NCI-H82 treated with DMSO at 0.1 percent for 48 hours (cell line): ENCODE results near the gene TREX2.
"Not testable (repeated sequence)": the region's sequence is repeated elsewhere in the genome, so short reads cannot be mapped to it uniquely, and the experiment has no call there.

Experiments
- DNase-seq: peaks from one replicate; lab custom pipeline; 2025; ENCODE audit not compliant: unreplicated experiment; lab: John Stamatoyannopoulos, UW

TREX2 gene

GRCh38 chrX:153410888-153411254 is 35.0 kb downstream of the TREX2 start:
- DNase-seq: no peak

- DNase-seq: no peak
These were observed 35.5 kb downstream of the TREX2 start for GRCh38 chrX:153410373-153410772.

- DNase-seq: no peak
These were observed 36.3 kb downstream of the TREX2 start for GRCh38 chrX:153409414-153410101.

GRCh38 chrX:153408871-153409351 is 36.9 kb downstream of the TREX2 start:
- DNase-seq: no peak

GRCh38 chrX:153408221-153408721 is 37.6 kb downstream of the TREX2 start:
- no peak for DNase-seq

GRCh38 chrX:153407736-153408135 is 38.1 kb downstream of the TREX2 start:
- DNase-seq: no peak

GRCh38 chrX:153406903-153407302 is 39.0 kb downstream of the TREX2 start:
- DNase-seq: no peak

- DNase-seq: no peak
These were observed 39.8 kb downstream of the TREX2 start for GRCh38 chrX:153406011-153406410.

GRCh38 chrX:153405426-153405825 is 40.4 kb downstream of the TREX2 start:
- no peak for DNase-seq

GRCh38 chrX:153404333-153404732 is 41.5 kb downstream of the TREX2 start:
- DNase-seq: not testable (repeated sequence)

GRCh38 chrX:153401133-153401764 is 44.6 kb downstream of the TREX2 start, which contains the start of gene PNMA6E:
PNMA6E (minus strand) TSS chrX:153401350; CDS start chrX:153398849, 2,501 bp downstream.
- no peak for DNase-seq

- DNase-seq: no peak
These were observed 45.4 kb downstream of the TREX2 start for GRCh38 chrX:153400146-153401132.

- DNase-seq: no peak
These were observed 47.4 kb downstream of the TREX2 start for GRCh38 chrX:153398275-153398960.

- no peak for DNase-seq
These were observed 48.4 kb downstream of the TREX2 start for GRCh38 chrX:153397256-153397960.

- DNase-seq: no peak
These were observed 49.3 kb downstream of the TREX2 start for GRCh38 chrX:153396320-153397195.

- no peak for DNase-seq
These were observed 50.1 kb downstream of the TREX2 start for GRCh38 chrX:153395613-153396319.

- DNase-seq: no peak
These were observed 51.2 kb downstream of the TREX2 start for GRCh38 chrX:153394612-153395011.
